ENCODE data around the gene IFNA17.
"Not testable (repeated sequence)": the region's sequence is repeated elsewhere in the genome, so short reads cannot be mapped to it uniquely, and the experiment has no call there.

Gene IFNA17

DNA sequence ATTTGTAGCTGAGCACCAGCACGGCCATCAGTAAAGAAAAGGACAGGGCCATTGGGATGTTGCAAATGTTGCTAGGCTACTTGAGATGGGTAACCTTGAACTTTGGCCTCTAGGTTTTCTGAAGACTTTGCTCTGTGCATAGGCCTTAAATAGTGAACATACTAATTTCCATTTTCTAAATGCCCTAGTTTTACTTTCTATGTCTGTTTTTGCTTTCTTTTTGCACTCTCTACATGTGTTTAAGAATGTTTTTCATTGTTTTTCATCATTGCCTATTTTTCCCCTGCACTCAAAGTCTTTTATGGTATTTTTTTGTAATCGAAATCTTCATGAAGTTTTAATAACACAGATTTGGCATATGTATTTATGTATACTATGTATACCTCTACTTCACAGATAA lies at the start of gene IFNA17:
Gene IFNA17 (minus strand): TSS at position 101 of the 400 bp plus-strand sequence. CDS start 49 bp downstream, at position 52.
- no peak for DNase-seq

DNA sequence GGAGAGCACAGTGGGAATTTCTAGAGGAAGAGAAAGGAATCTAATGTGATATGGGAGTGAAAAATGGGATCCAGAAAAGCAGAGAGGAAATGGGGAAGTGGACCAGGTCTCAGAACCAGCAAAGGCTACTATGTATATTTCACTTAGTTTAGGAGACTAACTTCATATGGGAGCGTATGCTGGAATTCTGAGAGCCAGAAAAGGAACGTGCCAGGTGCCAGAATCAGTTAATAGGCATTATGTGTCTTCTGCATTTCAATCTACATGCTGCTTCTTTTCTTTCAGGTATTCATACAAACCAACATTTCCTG lies 40.3 kb upstream of the IFNA17 start:
- no peak for DNase-seq

DNA sequence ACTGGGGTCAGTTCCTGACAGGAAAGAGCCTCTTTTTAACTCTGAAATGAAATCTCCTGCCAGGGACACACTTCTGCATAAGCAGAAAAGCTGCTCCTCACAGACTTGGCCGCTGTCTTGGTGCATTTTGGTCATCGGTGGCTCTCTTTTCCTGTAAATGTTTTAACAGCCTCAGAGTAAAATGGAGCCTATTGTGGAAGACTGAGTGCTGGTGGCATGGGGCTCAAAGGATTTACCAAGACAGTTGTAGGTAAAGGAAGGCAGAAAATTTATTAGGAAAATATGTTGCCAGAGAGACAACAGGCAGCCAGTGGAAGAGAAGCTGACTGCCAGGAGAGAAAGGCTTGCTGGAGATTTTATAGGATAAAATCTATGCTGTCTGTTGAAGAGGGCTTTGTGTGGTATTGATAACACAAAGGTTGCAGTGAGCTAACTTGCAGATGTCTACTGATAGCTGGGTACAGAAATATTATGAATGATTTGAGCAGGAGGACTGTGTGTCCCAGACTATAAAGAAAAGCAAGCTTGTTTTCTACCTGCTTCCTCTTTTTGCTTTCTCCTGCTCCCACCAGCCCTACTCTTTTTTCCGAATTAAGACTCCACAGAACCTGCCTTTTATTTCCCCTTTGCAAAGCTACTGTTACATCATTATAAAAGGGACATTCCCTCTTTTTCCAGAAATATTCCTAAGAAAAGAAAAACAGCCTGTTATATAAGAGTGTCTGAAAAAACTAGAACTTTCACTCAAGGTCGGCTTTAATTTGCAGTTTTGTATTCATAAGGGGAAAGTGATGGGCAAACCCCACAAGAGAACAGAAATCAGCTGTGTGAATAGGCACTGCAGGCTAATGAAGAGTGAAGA lies 39.7 kb upstream of the IFNA17 start:
- no peak for DNase-seq

DNA sequence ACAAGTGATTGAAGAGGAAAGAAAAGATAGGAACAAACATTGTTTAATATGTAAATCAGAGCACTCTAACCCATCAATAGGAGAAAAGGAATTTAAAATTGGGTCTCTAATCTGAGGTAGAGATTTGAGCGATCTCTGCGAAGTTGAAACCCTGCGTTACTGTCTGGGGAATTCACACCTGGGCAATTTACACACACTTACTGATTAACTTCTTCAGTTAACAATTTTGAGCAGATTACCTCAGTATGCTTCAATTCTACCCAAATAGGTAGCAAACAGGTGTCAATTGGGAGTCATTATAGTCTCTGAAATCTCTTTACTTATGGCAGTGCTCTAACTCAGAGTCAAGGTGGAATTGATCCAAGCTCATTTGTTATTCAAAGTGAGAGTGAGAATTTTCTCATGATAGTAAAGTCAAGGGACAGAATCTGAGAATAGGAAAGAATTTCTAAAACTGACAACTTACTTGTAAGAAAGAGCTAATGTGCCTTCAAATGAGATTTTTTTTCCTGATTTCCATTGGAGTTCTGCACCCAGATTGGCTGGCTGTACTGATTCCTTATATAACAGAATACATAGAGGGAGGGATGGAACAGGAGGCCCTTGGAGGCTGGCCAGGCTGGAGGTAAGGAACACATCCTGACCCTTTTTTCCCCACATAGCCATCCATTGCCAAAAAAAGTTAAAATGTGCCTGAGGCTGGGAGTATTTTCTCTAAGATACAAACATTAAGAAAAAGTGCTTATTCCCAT lies 38.9 kb upstream of the IFNA17 start:
- no peak for DNase-seq

DNA sequence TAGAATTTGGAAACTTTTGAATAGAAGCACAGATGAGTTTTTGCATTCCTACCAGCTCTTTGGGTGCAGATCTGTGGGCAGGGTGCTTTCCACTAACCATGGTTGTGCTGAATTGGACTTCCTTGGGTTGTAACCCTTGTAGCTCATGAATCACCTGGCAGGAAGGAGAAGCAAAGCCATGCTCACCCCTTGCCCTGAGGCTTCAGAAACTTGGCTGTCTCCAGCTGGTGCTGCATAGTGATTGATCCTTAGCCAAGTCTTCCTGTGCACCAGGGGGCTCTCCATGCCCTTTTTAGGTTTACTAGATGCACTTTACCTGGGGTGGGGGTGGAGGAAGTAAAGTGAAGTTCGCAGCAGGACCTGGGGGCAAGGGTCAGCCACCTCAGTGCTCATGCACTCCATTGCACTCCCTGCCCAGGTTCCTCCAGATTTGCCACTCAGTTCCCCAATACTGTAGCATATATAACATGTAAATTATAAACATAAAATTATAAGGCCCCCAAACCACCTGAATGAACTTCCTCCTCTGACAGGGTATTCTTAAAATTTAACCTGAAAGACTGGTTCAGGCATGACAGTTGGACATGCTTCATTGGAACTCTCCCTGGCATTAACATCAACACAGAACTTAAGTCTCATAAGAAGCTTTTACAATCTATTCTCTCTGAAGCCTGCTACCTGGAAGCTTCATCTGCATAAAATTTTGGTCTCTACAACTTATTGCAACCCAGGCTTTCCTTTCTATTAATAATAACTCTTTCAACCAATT lies 37.6 kb upstream of the IFNA17 start:
- no peak for DNase-seq

DNA sequence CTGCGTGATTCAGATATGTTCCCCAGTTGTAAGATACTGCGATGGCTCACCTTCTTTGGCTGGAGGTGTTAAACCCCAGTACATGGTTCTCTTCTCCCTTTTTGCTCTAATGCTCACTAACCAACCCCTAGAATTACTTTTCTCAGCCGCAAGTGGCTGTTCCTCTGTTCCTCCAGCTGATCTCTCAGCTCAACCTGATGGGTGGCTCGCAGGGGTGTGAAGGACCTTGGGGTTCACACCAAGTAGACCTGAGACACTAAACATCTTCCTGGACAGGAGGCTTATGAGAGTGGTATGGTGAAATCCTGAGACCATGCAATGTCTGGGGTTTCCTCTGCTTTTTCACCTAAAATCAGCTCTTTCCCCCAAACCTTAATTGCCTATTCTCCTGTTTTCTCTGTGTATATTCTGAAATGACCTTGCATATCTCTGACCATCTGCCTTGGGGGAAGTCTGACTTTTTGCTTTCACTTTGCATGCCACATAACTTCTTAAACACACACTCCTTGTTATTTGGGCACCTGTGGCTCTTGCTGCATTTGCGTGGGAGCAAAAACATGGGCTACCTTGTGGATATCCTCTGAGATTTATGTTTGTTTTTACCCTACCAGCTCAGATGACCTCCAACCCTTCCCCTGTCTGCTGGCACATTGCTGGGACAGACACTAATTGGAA lies 27.7 kb upstream of the IFNA17 start:
- no peak for DNase-seq

DNA sequence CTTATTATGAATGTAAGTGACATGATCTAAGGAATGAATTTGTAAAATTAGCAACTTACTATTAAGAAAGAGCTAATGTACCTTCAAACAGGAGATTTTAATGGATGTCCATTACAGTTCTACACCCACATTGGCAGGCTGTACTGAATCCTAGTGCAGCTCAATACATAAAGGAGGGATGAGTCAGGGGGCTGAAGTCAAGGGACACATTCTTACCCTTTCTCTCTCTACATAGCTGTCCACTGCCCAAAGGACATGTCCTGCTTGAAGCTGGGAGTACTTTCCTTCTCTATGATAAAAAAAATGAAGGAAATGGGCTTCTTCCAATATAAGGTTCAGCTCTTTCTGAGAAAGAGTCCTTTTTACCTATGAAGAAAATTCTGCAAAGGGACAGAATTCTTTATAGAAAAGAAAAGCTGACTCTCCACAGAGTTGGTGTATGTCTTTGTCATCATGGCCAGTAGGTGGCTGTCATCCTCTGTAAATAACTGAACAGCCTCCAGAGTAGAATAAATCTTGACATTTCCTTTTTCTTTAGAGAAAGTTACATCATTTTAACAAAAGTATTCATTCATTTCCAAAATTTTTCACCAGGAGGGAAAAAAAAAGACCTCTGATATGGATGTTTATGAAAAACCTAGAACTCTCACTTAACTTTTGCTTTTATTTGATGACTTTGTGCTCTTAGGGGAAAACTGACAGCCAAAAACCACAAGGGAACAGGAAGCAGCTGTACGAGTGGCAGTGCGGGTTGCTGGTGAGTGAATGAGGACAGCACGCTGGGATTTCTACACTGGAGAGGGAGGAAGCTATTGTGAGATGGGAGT lies 24.9 kb upstream of the IFNA17 start:
- peak; percentile 10 for DNase-seq

DNA sequence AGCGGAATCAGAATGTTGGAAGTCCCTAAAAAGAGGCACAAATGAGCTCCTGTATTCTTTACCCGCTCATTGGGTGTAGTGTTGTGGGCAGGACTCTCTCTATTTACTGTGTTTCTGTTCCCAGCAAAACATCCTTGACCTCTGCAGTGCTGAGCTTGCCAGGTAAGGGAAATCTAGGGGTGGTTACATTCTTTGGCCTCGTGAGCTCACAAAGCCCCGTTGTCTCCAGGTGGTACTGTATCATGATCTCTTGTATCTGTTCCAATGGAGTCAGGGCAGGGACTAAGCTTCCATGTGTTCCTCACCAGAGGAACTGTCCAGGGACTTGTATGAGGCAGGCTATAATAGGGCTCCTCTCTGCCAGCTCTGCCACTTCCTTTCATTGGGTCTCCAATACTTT lies 23.6 kb upstream of the IFNA17 start:
- DNase-seq: no peak

DNA sequence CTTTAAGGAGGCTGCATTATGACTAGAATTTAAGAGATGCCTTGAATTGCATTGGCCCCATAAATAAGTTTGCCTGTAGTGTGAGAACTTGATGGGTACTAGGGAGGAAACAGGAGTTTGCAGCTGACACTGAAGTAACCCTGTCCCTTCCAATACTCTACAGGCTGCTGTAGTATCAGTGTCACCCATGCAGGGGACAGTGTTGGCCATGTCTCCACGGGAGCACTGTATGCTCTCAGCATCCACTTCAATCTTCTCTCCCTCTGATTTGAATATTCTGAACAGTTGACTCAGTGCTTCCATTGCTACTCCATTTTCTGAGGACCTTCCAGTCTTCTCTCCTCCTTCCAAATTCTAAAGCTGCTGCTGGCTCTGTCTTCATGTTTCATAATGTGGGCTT lies 23.2 kb upstream of the IFNA17 start:
- no peak for DNase-seq

DNA sequence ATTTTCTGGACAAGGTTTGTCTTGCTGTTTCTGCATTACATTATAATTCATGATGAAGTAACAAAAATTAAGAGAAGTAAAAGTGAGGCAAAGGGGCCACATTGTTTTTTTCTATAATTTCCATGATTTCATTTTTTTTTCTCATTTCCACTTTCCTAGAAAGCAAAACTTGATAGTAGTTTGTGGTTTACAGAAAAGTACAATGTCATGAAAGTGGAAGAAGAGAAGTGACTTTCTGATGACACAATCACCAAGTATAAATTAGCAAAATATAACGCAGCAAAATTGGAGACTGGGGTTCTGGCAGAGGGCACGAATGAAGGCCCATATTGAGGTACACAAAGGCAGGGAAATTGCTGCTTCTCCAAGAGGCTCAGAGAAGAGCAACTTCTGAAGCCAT lies 16.8 kb upstream of the IFNA17 start:
- DNase-seq: no peak

DNA sequence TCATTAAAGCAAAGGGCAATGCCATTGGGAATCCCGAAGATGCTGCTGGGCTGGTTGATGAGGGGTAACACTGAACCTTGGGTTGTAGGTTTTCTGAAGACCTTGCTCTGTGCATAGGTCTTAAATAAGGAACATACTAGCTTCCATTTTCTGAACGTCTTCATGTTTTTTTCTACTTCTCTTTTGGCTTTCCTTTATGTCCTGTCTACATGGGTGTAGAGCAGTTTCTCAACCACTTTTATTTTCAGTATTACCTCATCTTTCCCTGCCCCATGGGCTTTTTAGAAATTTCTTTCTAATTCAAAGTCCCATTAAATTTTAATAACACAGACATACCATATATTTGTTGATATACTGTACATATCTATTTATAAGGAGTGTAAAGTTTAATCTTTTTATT lies 11.9 kb upstream of the IFNA17 start, which contains the start of gene IFNA14:
Gene IFNA14 (minus strand): TSS at position 95 of the 400 bp plus-strand sequence. CDS start 70 bp downstream, at position 25.
- DNase-seq: no peak

DNA sequence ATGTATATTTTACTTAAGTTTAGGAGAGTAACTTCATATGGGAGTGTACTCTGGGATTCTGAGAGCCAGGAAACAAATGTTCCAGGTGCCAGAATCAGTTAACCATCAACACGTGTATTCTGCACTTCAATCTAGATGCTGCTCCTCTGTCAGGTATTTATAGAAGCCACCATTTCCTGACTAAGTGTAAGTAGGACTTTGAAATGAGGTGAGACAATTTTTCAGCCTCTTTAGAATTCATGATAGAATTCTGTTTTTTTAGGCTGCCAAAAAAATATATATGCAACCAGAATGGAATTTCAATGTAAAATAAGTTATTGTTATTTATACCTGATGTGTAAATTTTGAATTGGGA lies 8.3 kb upstream of the IFNA17 start:
- DNase-seq: not testable (repeated sequence)

DNA sequence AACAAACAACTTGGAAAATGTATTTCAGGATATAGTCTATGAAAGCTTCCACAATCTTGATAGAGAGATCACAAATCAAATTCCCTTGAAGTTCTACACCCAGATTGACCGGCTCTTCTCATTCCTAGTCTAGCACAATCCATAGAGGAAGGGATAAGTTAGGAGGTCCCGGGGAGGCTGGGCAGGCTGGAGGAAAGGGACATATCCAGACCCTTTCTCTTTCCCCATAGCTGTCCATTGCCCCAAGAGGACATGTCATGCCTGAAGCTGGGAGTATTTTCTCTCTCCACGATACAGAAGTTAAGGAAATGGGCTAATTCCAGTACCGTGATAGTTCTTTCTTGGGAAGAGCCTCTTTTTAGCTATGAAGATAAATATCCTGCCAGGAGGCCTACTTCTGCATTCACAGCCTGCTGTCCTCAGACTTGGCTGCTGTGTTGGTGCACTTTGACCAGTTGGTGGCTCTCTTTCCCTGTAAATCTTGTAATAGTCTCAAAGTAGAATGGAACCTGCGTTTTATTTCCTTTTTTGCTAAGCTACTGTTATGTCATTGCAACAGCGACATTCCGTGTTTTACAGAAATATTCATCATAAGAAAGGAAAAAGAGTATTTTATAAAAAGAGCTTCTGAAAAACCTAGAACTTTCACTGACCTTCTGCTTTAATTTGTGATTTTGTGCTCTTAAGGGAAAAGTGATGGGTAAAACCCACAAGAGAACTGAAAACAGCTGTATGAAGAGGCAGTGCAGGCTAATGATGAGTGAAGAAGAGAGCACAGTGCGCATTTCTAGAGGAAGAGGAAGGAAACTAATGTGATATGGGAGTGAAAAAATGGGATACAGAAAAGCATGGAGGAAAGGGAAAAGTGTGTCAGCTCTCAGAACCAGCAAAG lies 7.7 kb upstream of the IFNA17 start:
- peak; percentile 5 for DNase-seq

DNA sequence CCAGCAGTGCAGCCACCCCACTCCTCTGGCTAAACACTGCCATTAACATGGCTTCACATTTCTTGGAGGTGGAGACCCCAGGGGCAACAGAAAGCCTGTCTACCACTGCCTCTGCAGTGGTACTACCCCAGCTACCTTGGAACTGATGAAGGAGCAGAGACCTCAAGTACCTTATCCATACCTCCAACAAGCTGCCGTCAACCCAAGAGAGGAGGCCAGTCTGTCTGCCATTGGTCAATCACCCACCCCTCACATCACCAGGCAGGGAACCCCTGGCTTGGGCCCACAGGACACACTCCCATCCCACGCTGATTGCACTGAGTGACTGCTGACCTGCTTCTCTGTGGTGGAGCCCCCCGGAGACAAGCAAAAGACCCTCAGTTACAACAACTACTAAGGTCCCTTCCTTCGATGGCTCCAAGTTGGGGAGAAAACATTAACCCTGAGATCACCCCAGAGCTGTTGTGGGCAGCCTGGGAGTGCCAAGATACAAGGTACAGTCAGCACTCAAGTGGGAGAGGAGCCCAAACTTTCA lies 6.2 kb upstream of the IFNA17 start:
- no peak for DNase-seq

DNA sequence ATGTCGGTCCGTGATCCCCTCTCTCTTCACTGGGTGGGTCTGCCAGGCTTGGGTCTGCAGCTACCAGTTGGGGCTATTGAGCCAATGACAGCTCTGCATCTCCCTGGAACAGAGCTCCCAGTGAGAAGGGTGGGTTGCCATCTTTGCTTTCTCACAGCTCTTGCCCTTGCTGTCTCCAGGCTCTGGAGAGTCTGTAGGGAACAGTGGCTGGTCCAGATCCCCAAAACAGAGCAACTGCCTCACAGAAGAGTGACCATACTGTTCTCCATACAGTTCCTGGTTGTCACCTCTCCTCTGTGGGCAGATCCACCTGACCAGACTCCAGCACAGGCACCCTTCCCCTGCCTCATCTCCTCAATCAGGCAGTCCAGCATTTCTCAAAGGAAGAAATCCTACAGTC lies 5.2 kb upstream of the IFNA17 start:
- no peak for DNase-seq

DNA sequence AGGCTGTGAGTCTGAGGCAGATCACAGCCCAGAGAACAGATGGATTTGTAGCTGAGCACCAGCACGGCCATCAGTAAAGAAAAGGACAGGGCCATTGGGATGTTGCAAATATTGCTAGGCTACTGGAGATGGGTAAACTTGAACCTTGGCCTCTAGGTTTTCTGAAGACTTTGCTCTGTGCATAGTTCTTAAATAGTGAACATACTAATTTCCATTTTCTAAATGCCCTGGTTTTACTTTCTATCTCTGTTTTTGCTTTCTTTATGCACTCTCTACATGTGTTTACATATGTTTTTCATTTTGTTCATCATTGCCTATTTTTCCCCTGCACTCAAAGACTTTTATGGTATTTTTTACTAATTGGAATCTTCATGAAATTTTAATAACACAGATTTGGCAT lies 10.8 kb downstream of the IFNA17 start, which contains the start of gene IFNA16:
Gene IFNA16 (minus strand): TSS at position 101 of the 400 bp plus-strand sequence. CDS start 6 bp downstream, at position 95.
- DNase-seq: not testable (repeated sequence)

DNA sequence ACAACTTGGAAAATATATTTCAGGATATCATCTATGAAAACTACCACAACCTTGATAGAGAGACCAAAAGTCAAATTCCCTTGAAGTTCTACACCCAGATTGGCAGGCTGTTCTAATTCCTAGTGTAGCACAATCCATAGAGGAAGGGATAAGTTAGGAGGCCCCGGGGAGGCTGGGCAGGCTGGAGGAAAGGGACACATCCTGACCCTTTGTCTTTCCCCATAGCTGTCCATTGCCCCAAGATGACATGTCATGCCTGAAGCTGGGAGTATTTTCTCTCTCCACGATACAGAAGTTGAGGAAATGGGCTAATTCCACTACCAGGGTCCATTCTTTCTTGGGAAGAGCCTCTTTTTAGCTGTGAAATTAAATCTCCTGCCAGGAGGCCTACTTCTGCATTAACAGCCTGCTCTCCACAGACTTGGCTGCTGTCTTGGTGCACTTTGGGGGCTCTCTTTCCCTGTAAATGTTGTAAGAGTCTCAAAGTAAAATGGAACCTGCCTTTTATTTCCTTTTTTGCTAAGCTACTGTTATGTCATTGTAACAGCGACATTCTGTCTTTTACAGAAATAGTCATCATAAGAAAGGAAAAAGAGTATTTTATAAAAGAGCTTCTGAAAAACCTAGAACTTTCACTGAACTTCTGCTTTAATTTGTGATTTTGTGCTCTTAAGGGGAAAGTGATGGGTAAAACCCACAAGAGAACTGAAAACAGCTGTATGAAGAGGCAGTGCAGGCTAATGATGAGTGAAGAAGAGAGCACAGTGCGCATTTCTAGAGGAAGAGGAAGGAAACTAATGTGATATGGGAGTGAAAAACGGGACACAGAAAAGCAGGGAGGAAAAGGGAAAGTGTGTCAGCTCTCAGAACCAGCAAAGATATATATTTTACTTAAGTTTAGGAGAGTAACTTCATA lies 14.4 kb downstream of the IFNA17 start:
- DNase-seq: not testable (repeated sequence)

DNA sequence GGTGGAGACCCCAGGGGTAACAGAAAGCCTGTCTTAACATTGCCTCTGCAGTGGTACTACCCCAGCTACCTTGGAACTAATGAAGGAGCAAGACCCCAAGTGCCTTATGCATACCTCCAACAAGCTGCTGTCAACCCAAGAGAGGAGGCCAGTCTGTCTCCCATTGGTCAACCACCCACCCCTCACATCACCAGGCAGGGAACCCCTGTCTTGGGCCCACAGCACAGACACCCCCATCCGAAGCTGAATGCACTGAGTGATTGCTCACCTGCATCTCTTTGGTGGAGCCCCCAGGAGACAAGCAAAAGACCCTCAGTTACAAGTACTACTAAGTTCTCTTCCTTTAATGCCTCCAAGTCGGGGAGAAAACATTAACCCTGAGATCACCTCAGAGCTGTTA lies 15.9 kb downstream of the IFNA17 start:
- not testable (repeated sequence) for DNase-seq

DNA sequence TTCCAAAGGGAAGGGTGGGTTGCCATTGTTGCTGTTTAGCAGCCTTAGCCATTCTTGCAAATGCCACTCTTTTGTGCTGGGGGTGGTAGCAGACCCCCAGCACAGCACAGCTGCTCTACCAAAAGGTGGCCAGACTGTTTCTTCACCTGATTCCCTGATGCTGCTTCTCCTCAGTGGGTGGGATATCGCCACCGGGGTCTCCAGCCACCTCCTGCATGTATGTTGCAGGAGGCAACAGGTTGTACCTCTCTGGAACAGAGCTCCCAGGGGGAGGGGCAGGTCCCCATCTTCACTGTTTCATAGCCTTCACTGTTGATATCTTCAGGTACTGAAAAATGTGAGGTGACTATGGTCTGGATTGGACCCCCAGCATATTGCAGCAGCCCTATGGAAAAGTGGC lies 17.2 kb downstream of the IFNA17 start:
- DNase-seq: not testable (repeated sequence)

All from NCI-H345 (cell line).